ENCODE measurements around the gene FBXO38.

- TF ChIP-seq CTCF (IDR thresholded peaks at IDR 0.05), result no peak
- TF ChIP-seq POLR2A (IDR thresholded peaks at IDR 0.05), result no peak
- TF ChIP-seq POLR2AphosphoS5 (IDR thresholded peaks at IDR 0.05), result no peak
Observed at GRCh38 chr5:148408092-148408491, 24.3 kb downstream of the FBXO38 start.

Measured in breast epithelium (tissue), 3 donors.